8988T (cell line): ENCODE measurements around the gene FEV.
A peak's percentile ranks its signal among the peaks of the same experiment; 100 is the strongest.

ENCODE experiments used
- DNase-seq: peaks from one replicate; pipeline ENCODE4 v3.0.0; 2011

The FEV gene

GRCh38 chr2:219016721-219017120 lies 31.7 kb upstream of the FEV start:
- DNase-seq, result no peak

- DNase-seq, result no peak
These were observed 25.9 kb upstream of the FEV start for GRCh38 chr2:219010873-219011272.

DNA sequence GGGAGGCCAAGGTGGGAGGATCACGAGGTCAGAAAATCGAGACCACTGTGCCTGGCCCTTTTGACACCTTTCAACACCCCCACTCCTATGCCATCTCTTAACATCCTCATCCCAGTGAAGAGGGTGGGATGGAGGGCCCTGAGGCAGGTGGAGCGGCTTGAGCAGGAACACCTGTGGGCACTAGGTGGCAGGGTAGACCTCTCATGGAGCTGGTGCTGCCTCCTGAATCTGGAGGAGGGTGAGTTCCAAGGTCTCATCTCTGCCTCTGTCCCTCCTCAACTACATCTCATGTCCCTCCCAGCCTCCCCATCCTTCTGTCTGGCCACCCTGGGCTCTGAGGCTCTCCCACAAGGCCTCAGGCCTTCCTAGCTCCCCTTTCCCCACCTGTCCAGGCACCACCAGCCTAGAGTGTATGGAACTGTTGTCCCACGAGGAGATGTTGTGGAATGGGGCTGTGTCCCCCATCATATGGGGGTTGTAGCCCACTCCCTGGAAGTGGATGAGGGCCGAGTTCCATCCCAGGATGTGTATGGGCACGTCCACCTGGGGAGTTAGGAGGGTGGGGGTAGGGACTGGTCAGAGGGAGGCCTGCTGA lies 25.3 kb upstream of the FEV start:
- peak; percentile 89 for DNase-seq

- no peak for DNase-seq
These were observed 24.3 kb upstream of the FEV start for GRCh38 chr2:219009294-219009693.

GRCh38 chr2:219003979-219004378 lies 19.0 kb upstream of the FEV start:
- no peak for DNase-seq

DNA sequence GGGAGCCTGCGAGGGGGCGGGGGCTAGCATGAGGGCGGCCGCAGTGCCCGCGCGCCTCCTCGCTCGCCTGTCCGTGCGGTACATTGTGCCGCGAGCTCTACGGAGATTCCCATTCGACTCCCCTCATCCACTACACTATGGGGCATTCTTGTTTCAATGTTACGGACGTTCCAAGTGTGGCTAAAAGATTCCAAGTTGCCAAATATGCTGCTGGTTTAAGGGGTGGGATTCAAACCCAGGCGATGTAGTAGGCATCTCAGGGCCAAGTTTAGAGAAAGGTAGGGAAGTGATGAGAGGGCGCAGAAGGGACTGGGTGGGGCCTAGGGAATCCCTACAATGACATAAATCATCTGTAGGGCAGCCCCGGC lies 18.3 kb upstream of the FEV start:
- DNase-seq, result no peak

DNA sequence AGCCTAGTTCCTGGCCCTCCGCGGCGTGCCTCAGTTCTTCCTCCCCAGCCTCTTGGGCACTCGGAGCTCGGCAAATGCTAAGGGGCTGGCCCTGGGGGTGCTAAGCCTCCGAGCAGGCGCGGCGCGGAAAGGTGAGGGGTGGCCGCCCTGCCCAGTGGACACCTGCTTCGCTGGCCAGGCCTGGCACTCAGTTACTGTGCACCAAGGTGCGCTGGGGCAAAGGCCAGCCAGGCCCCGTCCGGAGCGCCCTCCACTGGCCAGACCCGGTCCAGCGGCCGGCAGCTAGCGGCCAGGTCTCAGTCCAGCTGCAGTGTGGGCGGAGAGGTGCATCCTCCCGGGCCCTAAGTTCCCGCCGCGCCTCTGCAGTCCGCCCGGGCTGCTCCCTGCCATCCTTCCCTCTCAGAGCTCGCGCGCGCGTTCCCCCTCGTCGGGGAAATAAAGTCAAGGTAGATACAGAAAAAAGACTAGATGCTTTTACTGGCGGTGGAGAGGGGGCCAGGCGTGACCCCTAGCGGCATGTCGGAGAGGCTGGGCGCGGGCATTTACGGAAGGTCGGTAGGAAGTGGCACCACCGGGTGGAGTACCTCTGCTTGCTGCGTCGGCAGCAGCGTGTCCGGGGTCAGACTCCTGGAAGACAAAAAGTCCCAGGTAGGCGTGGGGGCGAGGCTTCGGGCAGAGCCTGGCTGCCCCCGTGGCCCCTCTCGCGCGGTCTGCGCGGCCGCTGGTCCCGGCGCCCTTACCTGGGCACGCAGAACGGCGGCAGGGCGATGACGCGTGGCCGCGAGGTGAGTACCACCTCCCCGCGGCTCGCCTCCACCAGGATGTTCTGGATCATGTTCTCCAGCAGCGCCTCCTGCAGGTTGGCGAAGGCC lies 17.6 kb upstream of the FEV start:
- DNase-seq, result peak; percentile 99

DNA sequence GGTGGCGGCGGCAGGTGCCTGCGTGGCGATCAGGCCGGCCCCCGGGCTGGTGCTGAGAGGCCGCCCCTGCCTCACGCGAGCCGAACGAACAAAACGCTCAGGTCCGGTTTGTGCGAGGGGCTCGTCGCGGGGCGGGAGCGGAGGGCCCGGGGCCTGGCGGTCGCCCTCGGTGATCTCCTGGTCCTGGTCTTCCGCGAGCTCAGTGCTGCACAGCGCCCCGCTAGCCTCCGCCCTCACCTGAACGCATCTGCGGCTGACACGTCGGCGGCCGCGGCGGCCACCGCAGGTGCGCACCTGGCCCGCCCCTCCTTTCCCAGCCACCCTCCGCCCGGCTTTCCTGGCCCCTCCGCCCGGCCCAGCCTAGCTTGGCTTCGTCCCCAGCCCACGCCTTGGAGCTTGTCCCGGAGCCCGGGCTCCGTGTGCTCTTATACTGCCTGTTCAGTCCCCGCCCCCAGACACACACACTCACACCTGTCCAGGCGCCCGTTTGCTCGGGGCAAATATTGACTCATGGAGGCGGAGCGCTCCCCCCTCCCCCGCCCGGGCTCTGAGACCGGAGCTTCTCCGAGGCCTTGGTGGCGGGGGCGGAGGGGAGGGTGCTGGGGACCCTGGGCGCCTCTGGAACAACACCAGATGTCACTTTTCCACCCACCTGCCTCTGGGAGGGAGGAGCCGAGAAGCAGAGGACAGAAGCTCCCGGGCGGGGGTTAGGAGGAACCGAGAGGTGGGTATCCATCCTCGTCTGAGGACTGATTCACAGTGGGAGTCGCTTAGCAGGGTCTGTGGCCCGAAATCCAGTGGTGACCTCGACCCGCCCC lies 16.8 kb upstream of the FEV start:
- DNase-seq, result peak; percentile 45

- DNase-seq, result peak; percentile 23
These were observed 16.2 kb upstream of the FEV start for GRCh38 chr2:219001100-219001576.

DNA sequence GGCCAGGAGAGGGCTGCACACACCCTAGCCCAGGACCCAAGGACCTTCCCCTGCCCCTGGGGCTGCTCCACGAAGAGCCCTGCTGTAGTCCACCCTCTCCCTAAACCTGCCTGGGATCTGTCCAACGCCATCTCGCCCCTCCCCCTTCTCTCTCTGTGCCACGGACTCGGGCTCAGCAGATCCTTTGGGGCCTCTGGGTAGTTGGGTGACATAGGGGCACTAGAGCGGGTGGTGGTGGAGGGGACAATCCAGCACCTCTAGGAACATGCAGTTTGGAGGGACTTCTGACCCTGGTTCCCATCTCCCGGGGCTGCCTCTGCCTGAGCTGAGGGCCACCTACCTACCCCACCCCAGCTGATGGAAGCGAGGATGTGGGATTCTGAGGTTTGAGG lies 15.6 kb upstream of the FEV start:
- peak; percentile 32 for DNase-seq

GRCh38 chr2:218999881-219000568 lies 15.0 kb upstream of the FEV start:
- peak; percentile 39 for DNase-seq

DNA sequence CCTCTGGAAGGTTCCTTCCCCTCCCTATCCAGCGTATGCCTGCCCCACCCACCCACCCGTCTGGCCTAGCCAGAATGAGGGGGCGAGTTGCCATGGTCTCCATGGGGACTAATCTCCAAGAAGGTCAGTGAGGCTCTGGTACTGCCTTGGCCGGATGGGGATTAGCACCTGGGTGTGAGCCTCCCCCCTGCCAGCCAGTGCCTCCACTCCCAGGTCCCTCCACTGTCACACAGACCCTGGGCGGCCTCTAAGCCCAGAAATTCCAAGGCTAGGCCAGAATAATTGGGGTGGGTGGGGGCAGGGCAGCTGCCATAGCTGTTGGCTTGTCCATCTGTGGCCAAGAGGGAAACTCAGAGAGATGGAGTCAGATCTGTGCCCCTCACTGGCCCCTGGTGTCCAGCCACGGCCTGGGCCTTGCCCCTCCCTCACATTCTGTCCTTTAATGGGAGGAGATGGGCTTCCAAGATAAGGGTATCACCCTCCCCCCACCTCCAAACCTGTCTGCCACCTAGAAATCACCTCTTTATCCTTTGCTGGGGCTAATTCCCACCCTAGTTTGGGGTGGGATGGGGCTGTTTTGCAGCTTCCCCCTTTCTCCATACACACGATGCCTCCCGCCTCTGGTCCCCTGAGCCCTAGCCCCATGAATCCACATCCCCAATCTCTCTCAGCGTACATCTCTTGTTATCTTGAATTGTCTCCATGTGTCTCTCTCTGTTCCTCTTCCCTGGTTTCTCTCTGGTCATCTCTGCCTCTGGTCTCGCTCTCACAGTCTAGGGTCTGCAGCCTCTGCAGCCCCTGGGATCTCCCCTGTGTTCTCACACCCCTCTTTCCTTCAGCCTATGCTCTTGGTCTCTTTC lies 14.3 kb upstream of the FEV start:
- DNase-seq, result peak; percentile 32

DNA sequence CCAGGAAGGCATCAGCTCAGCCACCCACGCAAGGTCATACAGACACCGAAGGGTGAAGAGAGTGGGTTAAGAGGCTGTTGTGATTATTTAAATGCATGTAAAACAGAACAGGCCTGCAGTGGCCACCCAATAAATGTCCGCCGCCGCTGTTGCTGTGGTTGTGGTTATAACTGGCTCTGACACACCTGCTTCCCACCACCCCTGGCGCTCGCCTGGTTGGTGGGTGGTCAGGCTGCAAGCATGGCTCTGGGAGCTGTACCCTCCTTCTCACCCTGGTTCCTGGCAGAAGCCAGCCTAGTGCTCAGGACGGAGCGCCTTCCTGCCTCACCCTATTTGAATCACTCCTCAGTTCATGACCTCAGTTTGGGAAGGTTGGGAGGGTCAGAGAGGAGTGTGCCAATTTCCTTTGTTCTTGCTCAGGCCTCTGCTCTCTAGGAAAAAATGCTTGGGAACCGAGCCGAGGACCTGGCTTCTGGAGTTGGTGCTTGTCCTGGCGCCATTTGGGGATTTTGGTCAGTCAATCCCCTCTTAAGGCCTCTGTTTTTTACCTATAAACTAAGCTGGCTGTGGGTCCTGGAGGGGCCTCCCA lies 13.5 kb upstream of the FEV start:
- peak; percentile 28 for DNase-seq

DNA sequence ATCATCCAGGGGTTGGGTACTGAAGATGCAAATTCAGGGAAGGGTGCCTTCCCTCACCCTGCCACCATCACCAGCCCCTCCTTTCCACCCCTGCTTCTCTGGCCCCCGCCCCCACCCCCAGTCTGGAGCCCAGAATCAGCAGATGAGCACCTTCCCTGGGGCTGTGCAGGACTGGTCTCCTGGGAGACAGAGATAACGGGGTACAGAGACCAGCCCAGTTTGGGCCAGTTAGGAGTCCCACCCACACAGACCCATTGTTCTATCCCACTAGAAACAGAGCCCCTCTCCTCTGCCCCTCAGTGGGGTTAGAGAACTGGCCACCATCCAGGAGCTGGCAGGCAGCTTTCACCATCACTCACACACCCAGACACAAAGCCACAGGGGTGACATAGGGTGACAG lies 12.7 kb upstream of the FEV start:
- DNase-seq, result no peak

DNA sequence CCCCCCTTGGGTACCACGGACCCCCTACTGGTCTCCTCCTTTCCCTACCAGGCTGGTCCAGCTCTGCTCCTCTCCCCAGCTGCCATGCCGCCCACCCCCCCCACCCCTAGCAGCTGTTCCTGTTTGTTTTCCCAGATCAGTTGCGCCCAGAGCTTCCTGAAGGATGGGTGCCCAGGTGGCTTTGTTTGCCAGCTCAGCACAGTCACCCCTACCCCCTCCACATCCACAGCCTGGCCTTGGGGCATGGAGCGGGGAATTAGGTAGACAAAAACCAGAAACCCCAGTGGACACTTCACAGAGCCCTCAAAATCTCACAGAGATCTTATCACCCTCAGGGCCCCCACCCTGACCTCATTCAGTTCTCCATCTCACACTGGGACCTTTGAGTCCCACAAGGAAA lies 12.0 kb upstream of the FEV start:
- peak; percentile 47 for DNase-seq

DNA sequence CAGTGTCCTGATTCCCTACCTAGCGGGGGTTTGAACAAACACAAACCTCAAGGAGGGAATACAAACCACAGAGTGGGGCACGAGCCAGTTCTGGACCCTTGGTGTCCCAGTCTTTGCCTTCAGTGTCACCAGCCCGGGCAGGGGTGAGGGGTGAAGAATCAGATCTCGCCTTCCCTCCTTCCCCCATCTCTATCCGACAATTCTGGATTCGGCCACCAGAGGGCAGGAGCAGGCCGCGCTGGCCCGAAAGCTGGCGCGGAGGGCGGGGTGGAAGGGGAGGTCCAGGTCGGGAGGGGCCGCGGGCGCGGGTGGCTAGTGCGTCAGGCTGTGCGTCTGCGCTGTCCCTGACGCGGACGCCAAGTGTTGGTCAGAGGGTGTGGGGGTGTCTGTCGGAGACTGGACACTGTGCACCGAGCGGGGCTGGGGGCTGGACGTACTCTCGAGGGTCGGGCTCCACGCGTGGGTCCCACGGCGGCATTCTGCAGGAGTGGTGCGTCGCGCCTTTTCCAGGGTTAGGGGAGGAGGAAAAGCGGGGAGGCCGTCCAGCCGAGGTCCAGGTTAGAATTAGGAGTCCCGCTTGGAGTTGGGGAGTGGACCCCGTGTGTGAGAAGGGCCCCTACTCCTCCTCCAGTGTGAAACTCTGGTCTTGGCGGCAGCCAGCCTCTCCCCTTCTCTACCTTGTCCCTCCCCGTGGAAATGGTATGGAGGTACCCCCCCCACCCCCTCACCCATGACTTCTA lies 11.2 kb upstream of the FEV start:
- DNase-seq, result peak; percentile 100

- no peak for DNase-seq
These were observed 10.6 kb upstream of the FEV start for GRCh38 chr2:218995561-218995960.

GRCh38 chr2:218993345-218994315 lies 8.6 kb upstream of the FEV start, which contains the start of gene CRYBA2:
Gene CRYBA2, minus strand, starts transcription at chr2:218993422. Its CDS starts 246 bp downstream, at chr2:218993176.
- no peak for DNase-seq

GRCh38 chr2:218992703-218993344 lies 7.8 kb upstream of the FEV start:
- DNase-seq, result no peak
